ENCODE data around the gene SPPL2A.
"Not testable (repeated sequence)": the region's sequence is repeated elsewhere in the genome, so short reads cannot be mapped to it uniquely, and the experiment has no call there.

SPPL2A gene, protein sequence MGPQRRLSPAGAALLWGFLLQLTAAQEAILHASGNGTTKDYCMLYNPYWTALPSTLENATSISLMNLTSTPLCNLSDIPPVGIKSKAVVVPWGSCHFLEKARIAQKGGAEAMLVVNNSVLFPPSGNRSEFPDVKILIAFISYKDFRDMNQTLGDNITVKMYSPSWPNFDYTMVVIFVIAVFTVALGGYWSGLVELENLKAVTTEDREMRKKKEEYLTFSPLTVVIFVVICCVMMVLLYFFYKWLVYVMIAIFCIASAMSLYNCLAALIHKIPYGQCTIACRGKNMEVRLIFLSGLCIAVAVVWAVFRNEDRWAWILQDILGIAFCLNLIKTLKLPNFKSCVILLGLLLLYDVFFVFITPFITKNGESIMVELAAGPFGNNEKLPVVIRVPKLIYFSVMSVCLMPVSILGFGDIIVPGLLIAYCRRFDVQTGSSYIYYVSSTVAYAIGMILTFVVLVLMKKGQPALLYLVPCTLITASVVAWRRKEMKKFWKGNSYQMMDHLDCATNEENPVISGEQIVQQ

DNA sequence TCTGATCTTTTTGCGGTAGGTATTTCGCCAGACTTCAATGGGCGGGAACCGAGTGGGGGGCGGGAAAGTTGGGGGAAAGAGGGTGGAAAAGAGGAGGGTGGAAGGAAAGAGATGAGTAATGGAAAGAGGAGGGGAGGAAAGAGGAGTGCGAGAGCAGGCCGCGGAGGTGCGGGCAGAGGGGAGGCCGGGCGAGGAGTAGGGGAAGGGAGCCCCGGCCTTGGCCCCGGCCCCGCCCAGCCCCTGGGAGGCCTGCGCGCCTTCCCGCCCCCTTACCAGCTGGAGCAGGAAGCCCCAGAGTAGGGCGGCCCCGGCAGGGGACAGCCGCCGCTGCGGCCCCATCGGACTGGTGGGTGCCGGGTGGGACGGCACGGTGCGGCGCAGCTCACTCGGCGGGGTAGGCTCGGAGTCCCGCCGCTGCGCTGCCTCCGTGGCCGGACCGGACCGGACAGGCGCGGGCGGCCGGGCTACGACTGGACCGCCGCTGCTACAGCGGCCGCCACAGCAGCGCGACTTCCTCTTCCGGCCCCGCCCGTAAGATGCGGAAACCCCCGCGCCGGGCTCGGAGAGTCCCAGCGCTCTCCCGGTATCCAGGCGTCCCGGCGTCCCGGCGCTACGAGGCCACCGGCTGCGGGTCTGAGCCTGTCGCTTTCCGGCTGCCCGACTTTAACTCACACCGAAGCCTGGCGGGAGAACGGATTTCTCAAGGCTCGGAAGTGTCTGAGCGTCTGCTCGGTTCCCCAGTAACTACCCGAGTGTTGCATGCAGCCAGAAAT, at the start of gene SPPL2A:
SPPL2A (minus strand) TSS at position 512 of the 773 bp plus-strand sequence; CDS start at position 339, 173 bp downstream.
- DNase-seq: peak; percentile 84

DNA sequence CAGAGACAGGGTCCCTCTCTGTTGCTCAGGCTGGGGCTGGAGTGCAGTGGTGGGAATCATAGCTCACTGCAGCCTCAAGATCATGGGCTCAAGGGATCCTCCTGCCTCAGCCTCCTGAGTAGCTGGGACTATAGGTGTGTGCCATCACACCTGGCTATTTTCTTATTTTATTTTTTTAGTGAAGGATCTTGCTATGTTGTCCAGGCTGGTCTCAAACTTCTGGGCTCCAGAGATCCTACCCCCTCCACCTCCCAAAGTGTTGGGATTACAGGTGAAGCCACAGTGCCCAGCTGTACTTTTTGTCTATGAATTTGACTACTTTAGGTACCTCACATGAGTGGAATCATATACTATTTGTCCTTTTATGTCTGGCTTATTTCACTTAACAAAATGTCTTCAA, 49.1 kb upstream of the SPPL2A start:
- no peak for DNase-seq

DNA sequence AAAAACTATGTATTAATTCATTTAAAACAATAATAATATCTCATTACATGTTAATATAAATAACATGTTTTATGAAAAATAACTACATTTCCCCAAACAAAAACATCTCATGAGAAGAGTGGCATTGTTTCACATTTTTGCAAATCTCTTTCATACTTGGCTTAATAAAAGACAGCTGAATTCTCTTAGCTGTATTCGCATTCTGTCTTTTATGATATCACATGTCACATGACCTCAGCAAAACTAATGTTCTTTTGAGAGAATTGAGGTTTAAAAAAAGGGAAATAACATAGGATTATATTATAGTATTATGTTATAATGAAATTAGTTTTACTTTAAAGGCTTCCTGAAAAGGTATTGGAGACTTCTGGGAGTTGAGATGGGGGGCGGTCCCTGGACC, 48.4 kb upstream of the SPPL2A start:
- DNase-seq: no peak

DNA sequence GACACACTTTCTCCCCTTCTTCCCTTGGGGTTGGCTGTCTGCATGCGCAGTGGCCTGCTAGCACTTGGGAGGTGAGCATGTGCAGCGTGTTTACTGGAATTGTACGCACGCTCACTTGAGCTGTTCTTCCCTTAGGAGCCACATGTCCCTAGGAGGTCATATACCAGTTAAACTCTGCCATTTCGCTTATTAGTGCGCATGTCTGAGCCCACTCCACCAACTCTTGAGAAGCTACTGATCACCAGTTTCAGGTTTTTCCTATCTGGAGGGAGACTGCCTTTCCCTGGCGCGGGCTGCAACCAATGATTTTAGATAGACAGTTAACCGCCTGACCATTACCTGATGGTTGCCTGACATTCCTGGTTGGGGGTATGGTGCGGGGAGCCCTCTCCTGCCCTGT, 47.6 kb upstream of the SPPL2A start:
- DNase-seq: no peak

DNA sequence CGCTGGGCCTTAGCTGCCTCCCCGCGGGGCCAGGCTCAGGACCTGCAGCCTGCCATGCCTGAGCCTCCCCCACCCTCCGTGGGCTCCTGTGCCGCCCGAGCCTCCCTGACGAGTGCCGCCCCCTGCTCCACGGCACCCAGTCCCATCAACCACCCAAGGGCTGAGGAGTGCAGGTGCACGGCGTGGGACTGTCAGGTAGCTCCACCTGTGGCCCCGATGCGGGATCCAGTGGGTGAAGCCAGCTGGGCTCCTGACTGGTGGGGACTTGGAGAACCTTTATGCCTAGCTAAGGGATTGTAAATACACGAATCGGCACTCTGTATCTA, 46.6 kb upstream of the SPPL2A start:
- not testable (repeated sequence) for DNase-seq

DNA sequence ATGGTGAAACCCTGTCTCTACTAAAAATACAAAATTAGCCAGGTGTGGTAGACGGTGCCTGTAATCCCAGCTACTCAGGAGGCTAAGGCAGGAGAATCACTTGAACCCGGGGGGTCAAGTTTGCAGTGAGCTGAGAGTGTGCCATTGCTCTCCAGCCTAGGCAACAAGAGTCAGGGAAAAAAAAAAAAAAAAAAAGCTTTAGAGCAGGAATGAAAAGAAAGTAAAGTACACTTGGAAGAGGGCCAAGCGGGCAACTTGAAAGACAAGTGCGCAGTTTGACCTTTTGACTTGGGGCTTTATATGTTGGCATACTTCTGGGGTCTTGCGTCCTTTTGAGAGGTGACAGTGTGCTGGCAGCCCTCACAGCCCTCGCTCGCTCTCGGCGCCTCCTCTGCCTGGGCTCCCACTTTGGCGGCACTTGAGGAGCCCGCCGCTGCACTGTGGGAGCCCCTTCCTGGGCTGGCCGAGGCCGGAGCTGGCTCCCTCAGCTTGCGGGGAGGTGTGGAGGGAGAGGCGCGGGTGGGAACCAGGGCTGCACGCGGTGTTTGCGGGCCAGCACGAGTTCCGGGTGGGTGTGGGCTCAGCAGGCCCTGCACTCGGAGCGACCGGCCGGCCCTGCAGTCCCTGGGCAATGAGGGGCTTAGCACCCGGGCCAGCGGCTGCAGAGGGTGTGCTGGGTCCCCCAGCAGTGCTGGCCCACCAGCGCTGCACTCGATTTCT, 46.1 kb upstream of the SPPL2A start:
- not testable (repeated sequence) for DNase-seq

DNA sequence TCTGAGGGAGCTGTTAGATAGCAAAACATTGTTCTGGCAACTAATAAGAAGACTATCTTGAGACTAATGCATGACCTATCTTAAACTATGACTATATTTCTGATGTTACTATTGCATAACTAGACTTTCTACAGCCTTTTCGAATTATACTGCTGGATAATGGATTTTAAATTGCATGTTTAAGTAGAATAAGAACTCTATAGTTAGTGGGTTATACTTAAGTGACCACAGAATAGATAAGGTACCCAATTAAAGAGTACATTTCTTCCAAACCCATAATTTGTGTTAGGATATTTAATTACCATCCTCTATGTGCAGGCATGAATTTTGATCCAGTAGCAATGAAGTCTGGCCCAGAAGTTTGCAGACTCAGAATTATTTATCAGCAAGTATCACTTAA, 44.6 kb upstream of the SPPL2A start:
- DNase-seq: no peak

DNA sequence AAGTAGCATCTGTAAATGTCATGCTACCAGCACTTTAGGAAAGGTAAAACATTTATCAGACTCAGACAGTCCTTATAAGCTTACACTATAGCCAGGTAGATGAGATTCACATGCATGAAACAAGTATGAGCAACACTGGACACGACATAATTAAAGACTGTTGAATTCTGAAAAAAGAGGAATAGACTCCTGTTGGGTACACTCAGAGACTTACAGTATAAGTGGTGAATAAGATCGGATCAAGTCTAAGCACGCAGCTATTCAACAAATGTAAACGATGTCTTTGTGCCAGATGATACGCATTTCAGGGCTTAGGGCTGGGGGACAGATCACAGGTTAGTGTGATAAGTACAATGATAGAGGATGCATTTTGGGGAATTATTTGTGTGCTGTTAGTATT, 43.2 kb upstream of the SPPL2A start:
- DNase-seq: no peak

DNA sequence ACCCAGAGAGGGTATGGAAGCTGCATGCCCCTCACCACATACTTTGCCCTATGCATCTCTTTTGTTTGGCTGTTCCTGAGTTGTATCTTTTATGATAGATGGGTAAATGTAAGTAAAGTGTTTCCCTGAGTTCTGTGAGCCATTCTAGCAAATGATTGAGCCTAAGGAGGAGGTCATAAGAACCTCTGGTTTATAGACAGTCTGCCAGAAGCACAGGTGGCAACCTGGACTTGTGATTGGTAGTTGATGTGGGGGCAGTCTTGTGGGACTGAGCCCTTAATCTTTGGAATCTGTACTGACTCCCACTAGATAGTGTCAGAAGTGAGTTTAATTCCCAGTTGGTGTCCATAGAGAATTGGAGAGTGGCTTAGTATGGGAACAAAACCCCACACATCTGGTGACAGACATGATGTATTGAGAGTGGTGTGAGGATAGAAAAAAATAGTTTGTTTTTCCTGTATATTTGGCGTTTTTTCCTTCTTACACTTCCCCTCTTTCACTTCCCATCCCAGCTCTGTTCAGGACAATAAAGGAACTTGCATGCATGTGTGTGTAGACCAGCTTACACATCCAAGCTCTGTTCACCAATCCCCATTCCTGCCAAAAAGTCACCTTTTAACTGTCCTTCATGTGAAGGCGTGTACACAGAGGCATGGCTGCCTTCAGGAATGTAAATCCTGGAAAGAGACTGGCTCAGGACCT, 38.1 kb upstream of the SPPL2A start:
- DNase-seq: no peak

DNA sequence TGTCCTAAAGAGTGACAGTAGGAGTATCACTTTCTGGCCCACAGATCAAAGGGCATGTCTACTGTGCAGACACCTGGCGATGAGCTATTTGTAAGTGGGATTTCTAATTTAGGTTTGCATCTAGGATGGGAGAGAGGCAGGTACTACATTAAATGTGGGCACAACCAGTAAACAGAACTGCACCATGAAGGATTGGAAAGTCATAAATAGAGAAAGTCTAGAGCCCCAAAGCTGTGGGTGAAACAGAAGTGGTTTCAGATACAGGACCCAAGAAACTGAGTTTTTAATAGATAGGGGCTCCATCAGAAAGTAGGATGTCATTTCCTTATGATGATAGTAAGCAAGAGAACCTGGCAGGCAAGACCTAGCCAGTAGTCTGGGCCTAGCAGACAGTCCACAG, 35.2 kb upstream of the SPPL2A start:
- DNase-seq: no peak

DNA sequence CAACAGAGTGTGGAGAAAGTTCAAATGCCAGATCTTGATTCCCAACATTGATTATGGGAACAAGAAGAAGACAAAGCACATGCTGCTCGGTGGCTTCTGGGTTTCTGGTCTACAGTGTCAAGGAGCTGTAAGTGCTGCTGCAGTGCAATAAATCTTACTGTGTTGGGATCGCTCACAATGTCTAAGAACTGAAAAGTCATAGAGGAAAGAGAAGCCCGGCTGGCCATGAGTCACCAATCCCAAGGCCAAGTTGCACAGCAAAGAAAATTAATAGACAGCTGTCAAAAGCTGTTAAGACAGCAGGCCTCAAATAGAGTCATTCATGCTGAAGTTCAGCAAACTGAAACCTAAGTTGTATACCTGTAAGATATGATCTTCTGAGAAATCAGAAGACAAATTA, 33.2 kb upstream of the SPPL2A start:
- no peak for DNase-seq

DNA sequence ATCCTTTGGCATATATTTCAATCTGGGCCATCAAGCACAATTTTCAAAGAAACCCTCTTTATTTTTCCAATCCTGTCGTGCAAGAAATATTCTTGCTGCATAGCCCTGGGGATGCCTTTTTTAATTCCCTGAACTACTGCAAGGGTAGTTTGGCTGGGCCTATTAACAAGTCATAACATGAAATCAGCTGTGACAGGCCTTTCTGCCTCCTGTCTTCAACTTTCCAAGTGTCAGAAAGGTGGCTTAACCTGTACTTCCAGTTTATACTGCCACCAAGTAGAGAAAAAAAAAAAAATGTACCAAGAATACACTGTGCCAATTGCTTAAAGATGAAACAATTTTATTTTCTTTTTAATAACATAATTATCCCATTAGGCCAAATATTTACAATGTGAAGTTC, 32.4 kb upstream of the SPPL2A start:
- DNase-seq: no peak

DNA sequence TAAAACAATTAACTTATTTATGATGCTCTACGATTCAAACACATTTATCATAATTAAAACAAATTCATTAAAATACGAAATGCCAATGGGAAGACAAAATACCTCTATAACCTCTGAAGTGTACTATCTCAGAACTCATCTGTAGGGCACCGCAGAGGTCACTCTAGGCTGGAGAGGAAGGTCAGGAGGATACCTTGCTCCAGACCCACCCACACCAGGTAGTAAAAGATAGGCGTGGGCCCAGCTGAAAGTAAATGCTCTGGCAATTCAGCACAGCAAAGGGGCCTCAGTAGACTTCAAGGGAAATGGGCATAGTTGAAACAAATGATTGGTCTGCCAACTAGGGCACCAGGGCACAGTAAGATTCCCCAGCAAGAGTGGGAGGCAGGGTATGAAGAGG, 26.0 kb upstream of the SPPL2A start:
- DNase-seq: no peak

DNA sequence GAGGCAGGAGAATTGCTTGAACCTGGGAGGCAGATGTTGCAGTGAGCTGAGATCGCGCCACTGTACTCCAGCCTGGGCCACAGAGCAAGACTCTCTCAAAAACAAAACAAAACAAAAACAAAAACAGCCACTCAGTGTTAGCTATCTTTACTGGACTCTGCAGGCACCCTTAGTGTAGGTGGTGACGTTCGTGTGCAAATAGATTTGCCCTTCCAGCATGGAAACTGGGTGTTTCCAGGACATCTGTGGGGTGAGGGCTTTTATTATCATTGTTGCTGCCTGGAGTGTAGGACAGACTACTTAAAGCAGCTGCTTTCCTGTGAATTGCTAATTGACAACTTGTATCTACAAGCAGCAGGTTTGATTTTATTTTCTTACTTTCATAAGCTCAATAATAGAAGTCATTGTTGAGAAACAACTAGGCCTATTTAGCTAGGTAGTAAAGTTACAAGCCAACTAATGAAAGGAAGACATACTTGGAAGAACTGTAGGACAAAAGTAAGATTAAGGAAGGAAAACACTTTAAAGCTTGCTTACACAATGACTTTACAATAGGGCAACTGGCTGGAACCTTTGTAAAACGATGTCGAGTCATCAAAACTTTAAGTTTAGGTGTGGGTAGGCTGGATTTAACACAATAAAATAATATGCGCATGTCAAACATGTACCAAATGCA, 25.4 kb upstream of the SPPL2A start:
- DNase-seq: no peak

DNA sequence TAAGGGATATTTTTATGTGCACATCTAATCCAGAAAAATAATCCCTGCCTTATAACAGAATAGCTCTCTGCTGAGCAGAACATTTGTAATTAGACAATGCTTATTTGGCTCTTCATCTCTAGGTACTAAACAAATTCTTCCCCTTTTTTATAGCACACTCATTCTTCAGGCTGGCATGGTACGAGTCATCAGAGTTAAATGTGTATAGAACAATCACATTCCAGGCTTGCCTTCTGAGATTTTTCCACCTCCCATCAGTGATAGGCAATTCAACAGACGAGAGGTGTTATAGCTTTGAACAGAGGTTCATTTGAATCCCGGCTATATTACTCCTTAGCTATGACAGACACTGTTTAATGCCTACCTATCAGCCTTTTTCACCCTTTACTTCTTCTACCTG, 21.4 kb upstream of the SPPL2A start:
- DNase-seq: no peak

DNA sequence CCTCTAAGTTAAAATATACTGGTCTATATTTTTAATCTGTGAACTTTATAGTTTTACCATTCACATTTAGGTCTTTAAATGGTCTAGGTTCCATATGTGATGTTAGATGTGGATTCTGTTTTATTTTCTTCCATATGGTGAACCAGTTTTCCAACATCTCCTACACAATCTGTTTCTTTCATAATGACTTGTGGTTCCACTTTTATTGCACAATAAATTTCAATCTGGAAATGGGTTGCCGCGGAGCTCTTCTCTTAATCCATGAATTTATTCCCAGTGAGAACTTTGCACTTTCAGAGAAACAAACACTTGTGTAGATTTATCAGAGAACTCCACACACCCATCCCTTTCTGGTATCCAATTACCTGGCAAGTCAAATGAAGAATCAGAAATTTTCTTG, 20.9 kb upstream of the SPPL2A start:
- DNase-seq: no peak

DNA sequence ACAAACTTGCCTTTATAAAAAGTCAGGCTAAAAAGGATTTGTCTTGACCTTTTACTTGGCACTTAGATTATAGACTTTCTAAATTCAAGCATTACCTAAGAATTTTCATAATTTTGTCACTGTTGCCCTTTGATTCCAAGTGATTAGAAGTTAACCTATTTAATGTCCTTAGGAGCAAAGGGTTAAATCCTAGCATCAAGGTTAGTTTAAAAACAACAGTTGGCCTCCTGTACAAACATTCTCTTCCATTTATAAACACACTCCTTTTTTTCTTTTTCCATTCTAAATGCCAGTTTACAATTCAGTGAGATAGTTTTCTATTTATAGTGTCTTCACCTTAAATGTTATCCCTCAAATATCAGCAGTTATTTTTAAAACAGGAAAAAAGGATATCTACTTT, 18.4 kb upstream of the SPPL2A start:
- DNase-seq: no peak

DNA sequence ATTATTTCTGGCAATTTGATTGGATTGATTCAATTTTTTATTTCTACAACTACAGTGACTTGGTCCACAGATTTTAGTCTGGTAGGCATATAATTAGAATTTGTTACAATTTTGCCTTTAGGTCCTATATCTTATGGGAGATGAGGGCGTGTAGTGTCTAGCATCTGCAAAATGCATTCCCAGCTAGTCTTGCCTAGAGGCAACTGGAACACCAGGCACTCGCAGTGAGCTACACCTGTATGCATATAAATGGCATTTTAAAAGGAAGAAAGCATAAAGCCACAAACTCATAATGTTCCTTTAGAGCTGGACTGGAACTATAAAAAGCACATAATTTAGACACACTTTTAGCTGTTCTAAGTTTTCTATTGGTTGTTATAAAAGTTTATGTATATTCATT, 17.9 kb upstream of the SPPL2A start:
- no peak for DNase-seq

DNA sequence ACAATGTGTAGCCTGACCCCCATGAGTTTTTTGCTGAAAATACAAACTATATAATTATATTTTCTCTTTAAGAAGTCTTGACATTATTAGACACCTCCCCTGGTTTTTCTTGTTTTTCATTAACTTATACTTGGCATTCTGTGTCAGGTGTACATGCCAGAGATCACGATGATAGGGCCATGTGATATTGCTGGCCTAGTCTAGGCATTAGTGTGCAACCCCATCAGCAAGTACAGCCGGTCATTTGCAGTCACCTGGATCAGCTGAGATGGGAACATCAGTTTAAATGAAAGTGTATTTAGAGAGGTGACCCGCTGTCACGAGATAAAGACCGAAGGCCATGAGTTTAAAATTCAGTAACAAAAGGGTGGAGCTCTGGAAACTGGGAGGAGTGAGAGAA, 12.6 kb upstream of the SPPL2A start:
- DNase-seq: no peak

DNA sequence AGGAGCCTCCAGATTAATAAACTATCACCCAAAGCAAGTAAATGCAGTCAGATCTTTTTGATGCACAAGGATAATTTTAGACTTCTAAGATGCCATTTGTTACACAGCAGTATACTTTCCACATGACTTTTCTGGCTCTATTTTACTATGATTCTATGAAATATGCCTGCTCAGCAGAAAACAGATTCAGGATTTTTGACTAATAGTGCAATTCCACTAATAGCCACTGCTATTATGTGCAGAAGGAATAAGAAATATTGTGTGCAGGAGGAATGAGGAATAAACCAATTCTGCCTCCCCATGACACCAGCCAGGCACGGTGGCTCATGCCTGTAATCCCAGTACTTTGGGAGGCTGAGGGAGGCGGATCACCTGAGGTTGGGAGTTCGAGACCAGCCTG, 11.5 kb upstream of the SPPL2A start:
- no peak for DNase-seq

DNA sequence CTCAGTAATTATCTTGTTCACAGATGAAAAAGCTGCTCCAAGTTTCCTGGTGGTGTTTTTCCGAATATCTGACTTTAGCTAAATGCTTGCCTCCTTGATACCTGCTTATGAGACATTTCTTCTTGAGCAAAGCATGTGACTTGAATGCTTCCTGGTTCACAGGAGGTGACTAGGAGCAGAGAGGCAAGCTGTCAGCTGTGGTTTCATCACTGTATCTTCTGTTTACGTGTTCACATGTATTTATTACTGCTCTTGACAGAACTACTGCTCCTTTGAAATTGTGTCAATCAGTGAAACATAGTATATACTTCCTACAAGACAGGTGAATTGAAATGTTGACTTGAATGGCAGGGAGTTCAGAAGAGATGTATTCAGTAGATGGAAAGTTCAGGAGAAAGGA, 8.9 kb upstream of the SPPL2A start:
- DNase-seq: peak; percentile 16

DNA sequence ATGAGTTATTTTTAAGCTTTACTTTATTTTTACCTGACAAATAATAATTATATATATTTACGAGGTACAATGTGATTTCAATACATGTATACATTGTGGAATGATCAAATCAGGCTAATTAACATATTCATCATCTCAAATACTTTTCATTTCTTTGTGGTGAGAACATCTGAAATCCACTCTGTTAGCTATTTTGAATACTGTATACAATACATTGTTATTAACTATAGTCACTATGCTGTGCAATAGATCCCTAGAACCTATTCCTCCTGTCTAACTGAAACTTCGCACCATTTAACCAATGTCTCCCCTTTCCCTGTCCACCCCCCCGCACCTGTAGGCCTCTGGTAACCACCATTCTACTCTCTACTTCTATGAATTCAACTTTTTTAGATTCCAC, 7.9 kb upstream of the SPPL2A start:
- DNase-seq: no peak
